ENCODE results near the gene CDH13. TPM values are rescaled to one million over a fixed set of nuclear protein-coding genes. Genes with fewer than 3 reads are reported as not detected.

Gene CDH13
- total RNA-seq, 1 donor from 2014 or later = 46.4 TPM

- Mint-ChIP-seq H3K4me3 (no peak overlapping the region), H3K4me1 (ENCODE audit: unreplicated experiment) (no peaks in the 10 kb centered on the region), H3K36me3 (no peaks in the 10 kb centered on the region), H3K27ac (no peak overlapping the region), H3K27me3 (peaks cover 12% of the 10 kb centered on the region), H3K9me3 (no peaks in the 10 kb centered on the region)
- no peak for DNase-seq (ENCODE audit: extremely low spot score, unreplicated experiment)
- no peak for TF ChIP-seq CTCF (conservative IDR thresholded peaks at IDR 0.05)
Measured at GRCh38 chr16:83253521-83253920, 626.8 kb downstream of the CDH13 start.

- TF ChIP-seq CTCF (conservative IDR thresholded peaks at IDR 0.05) = no peak
- no peaks in the 10 kb centered on the region for H3K9me3 Mint-ChIP-seq
- H3K27ac Mint-ChIP-seq = no peak overlapping the region
- no peak for DNase-seq (ENCODE audit: extremely low spot score, unreplicated experiment)
- H3K4me1 Mint-ChIP-seq (ENCODE audit: unreplicated experiment) = no peaks in the 10 kb centered on the region
- peaks cover 4% of the 10 kb centered on the region for H3K27me3 Mint-ChIP-seq
- no peak overlapping the region for H3K4me3 Mint-ChIP-seq
- H3K36me3 Mint-ChIP-seq = no peaks in the 10 kb centered on the region
Measured at GRCh38 chr16:83258366-83258928, 631.7 kb downstream of the CDH13 start.

GRCh38 chr16:83266848-83267553, 640.2 kb downstream of the CDH13 start:
- H3K27ac Mint-ChIP-seq = no peak overlapping the region
- no peak overlapping the region for H3K4me3 Mint-ChIP-seq
- no peak for TF ChIP-seq CTCF (conservative IDR thresholded peaks at IDR 0.05)
- DNase-seq (ENCODE audit: extremely low spot score, unreplicated experiment) = no peak
- H3K27me3 Mint-ChIP-seq = peaks cover 5% of the 10 kb centered on the region
- H3K4me1 Mint-ChIP-seq (ENCODE audit: unreplicated experiment) = no peaks in the 10 kb centered on the region
- no peaks in the 10 kb centered on the region for H3K9me3 Mint-ChIP-seq
- H3K36me3 Mint-ChIP-seq = no peaks in the 10 kb centered on the region

GRCh38 chr16:83268169-83268568, 641.4 kb downstream of the CDH13 start:
- H3K36me3 Mint-ChIP-seq = no peaks in the 10 kb centered on the region
- H3K4me1 Mint-ChIP-seq (ENCODE audit: unreplicated experiment) = no peaks in the 10 kb centered on the region
- H3K9me3 Mint-ChIP-seq = no peaks in the 10 kb centered on the region
- DNase-seq (ENCODE audit: extremely low spot score, unreplicated experiment) = no peak
- peaks cover 4% of the 10 kb centered on the region for H3K27me3 Mint-ChIP-seq
- H3K27ac Mint-ChIP-seq = no peak overlapping the region
- no peak for TF ChIP-seq CTCF (conservative IDR thresholded peaks at IDR 0.05)
- H3K4me3 Mint-ChIP-seq = no peak overlapping the region

GRCh38 chr16:83269048-83269447, 642.3 kb downstream of the CDH13 start:
- H3K4me1 Mint-ChIP-seq (ENCODE audit: unreplicated experiment) = no peaks in the 10 kb centered on the region
- no peaks in the 10 kb centered on the region for H3K9me3 Mint-ChIP-seq
- H3K27ac Mint-ChIP-seq = no peak overlapping the region
- H3K27me3 Mint-ChIP-seq = peaks cover 4% of the 10 kb centered on the region
- H3K36me3 Mint-ChIP-seq = no peaks in the 10 kb centered on the region
- no peak for DNase-seq (ENCODE audit: extremely low spot score, unreplicated experiment)
- no peak overlapping the region for H3K4me3 Mint-ChIP-seq
- TF ChIP-seq CTCF (conservative IDR thresholded peaks at IDR 0.05) = no peak
